Stimulated activated CD4-positive, alpha-beta T cell treated with anti-CD3 and anti-CD28 coated beads, Interleukin-4, amount 100 ng/mL, for 1 hour (primary cell): ENCODE measurements around the gene GDPD5.

ENCODE experiments used
- DNase-seq: peaks from one replicate; pipeline ENCODE4 v3.0.0-alpha.2; 2020

The GDPD5 gene

GRCh38 chr11:75388386-75389275, 137.1 kb downstream of the GDPD5 start:
- DNase-seq, result peak; percentile 58

- no peak for DNase-seq
Measured at GRCh38 chr11:75387736-75388294, 137.9 kb downstream of the GDPD5 start.

- DNase-seq, result no peak
Measured at GRCh38 chr11:75386942-75387630, 138.7 kb downstream of the GDPD5 start.
